ENCODE results near the gene GABRB1.
"Not testable (repeated sequence)": the region's sequence is repeated elsewhere in the genome, so short reads cannot be mapped to it uniquely, and the experiment has no call there.

GABRB1 gene

DNA sequence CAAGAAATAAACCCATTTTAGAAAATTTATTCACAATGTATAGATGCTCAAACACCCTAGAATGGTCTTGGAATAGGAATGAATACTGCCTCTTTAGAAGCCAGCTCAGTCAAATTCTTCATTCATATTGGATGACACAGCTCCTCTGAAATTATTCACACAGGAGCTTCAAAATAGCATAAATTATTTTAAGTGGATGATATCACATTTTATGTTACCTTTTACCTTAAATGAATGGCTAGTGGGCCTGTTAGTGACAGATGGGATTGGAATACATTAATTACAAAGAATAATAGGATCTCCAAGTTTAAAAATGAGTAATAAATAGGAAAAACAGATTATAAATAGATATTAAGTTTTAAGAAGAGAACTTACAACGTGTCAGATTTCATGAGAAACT, 184.4 kb downstream of the GABRB1 start:
- DNase-seq: no peak

- no peak for DNase-seq
Observed at GRCh38 chr4:47217291-47217690, 185.9 kb downstream of the GABRB1 start.

DNA sequence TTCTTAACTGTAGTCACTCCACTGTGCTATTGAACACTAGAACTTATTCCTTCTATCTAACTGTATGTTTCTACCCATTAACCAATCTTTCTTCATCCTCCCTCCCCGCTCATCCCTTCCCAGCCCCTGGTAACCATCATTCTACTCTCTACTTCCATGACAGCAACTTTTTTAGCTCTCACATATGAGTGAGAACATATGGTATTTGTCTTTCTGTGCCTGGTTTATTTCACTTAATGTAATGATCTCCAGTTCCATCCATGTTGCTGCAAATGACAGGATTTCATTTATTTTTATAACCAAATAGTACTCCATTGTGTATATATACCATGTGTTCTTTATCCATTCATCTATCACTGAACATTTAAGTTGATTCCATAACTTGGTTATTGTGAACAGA, 186.5 kb downstream of the GABRB1 start:
- no peak for DNase-seq

DNA sequence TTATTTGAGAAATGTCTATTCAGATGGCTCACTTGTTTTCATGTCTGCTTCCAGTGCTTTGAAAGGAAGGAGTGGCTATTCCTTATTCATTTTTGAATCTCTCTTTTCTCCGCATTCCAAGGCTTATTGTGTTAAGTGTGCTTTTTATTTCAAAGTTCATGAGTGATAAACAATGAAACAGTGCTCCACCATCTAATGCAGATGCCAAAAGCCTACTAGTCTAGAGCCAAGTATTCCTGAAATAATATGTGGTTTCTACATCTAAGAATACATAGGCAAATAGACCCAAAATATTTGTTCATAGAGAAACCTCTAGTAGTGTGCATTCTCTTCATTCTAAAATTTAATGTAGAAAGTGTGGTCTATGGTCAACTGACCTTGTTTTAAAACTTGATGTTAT, 187.3 kb downstream of the GABRB1 start:
- no peak for DNase-seq

- no peak for DNase-seq
Observed at GRCh38 chr4:47219586-47219985, 188.2 kb downstream of the GABRB1 start.

- no peak for DNase-seq
Observed at GRCh38 chr4:47221721-47222120, 190.4 kb downstream of the GABRB1 start.

GRCh38 chr4:47222276-47222675, 190.9 kb downstream of the GABRB1 start:
- no peak for DNase-seq

GRCh38 chr4:47224361-47224760, 193.0 kb downstream of the GABRB1 start:
- DNase-seq: no peak

GRCh38 chr4:47235721-47236120, 204.4 kb downstream of the GABRB1 start:
- DNase-seq: no peak

- no peak for DNase-seq
Observed at GRCh38 chr4:47238667-47239066, 207.3 kb downstream of the GABRB1 start.

DNA sequence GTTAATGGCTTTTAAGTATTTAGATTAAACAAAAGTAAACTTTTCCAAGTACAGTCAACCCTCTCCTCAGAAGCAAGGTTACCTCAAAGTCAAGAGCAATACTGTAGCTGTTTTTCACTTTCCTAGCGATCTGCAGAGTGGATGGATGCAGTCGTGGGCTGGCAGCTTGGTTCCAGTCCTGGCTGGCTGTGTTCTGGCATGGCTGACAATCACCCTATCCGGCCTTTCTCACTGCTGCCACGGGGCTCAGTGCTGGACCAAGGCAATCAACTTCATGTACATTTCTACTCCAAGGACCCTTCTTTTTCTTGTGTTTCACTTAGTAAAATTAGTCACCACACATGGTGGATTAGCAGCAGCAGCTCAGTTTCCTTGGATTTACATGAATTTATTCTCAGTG, 208.3 kb downstream of the GABRB1 start:
- DNase-seq: no peak

- DNase-seq: no peak
Observed at GRCh38 chr4:47251348-47252135, 220.2 kb downstream of the GABRB1 start.

DNA sequence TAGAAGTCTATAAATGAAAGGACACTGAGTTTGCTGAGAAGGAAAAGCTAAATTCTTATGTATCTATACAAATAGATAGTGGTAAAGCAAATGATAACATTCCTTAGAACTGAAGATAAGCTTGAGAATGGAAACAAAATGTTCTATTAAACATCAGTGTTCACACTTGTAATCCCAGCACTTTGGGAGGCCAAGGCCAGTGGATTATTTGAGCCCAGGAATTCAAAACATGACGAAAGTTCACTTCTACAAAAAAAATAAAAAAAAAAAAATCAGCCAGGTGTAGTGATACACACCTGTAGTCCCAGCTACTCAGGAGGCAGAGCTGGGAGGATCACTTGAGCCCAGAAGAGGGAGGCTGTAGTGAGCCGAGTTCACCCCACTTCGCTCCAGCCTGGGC, 232.4 kb downstream of the GABRB1 start:
- DNase-seq: no peak

GRCh38 chr4:47270201-47270888, 239.0 kb downstream of the GABRB1 start:
- DNase-seq: no peak

DNA sequence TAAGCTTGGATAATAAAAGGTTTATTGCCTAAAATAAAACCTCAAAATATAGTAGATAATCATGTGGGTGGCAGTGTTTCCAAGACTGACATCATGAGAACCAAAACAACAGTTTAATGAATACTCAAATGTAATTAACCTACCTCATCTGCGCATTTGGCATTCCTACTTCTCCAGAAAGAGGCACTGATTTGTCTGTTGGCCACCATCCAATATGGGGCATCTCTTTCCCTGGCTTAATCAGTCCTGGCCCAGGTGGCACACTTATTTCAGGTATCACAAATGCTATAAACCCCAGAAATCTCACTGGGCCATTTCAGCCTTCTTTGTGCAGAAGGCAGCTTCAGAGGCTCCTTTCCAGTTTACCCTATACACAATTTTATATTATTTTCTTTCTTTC, 239.9 kb downstream of the GABRB1 start:
- DNase-seq: no peak

DNA sequence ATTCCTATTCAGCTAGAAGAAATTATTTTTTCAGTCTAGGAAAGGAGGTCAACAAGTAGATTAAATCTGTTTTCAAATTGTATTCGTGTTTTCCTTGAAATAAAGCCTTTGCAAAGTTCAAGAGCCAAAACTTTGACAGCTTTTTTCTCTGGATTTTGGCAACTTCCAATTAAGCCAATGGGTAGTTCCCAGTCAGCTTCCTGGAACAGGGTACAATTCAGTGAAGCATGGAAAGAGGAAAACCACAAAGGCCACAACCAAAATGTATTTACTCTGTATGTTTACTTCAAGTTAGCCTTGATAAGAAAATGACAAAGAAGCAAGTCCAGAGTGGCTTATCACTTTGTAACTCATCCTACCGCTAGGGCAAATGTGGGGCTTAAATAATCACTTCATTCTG, 243.5 kb downstream of the GABRB1 start:
- no peak for DNase-seq

DNA sequence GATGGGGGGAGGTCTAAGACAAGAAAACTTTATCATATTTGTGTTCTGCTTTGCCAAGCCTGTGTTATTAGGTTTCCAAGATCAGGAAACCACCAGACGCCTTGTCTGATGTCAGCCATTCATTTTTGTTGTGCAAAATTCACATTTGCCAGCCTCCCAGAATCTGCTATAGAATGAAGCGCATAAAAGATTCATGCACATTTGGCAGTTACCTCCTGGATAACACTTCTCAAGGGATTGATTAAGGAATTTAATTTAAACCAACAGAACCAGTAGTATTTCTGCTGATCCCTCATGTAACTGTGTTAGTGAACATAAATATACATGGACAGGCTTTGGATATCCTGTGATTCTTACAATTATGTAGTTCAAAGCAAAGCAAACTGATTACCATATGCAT, 244.2 kb downstream of the GABRB1 start:
- DNase-seq: no peak

DNA sequence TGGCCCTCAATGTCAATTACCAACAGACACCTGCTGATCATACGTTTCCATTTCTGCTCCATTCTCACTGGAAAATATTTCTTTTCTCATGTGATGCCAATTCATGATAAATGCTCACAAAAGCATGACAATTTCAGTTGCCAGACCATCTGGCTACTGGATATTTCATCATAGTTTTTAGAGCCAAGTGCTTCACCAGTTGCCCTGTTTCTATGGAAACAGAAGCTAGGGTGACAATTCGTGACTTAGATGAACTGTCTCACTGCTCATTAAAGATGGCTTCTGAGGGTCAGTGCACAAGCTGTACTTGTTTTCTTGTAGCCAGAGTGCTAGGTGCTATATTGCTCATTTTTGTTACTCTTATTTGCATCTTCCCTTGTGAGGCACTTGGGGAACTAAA, 247.3 kb downstream of the GABRB1 start:
- DNase-seq: no peak

DNA sequence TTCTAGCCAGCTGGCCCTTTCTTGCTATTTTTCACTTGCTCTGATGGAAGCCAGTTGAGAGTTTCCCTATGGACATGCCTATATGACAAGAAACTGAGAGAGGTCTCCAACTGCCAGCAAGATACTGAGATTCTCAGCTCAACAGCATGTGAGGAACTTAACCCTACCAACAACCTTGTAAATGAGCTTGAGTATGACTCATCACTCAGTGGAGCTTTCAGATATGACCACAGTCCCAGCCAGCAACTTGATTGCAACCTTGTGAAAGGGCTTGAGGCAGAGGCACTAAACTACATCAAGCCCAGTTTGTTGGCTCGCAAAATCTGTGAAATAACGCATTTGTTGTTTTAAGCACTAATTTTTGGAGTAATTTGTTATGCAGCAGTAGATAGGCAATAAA, 256.4 kb downstream of the GABRB1 start:
- DNase-seq: no peak

DNA sequence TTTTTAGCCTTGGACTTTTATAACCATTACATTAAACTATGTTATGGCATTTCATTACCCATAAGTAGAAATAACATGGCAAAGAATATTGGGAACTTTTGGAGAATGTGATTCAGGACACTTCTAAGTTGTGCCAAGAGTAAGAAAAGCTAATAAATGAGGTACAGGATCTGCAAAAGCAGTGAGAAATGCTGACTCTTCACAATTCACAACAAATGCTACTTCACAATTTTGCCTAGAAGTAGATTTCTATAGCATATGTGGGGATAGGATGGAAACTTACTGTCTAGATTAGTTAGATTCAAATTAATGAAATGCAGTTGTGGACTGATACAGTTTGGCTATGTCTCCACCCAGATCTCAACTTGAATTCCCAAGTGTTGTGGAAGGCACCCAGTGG, 258.4 kb downstream of the GABRB1 start:
- DNase-seq: no peak

- not testable (repeated sequence) for DNase-seq
Observed at GRCh38 chr4:47290873-47291272, 259.5 kb downstream of the GABRB1 start.

DNA sequence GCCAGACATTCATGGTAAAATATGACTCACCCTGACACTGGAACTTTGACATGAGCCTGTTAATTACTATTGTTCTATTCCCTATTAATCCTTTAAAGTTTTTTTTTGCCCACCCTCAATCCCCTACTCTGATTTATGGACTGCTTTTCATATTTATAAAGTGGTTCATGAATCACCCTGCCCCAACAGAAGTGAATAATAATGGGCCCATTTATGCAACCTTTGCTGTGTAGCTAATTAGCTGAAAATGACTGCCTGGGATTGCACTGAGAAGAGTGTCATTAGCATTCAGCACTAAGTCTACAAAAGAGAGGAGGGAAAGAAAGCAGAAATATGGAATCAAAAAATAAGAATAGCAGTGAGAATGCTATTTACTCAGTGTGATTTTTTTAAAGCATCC, 277.8 kb downstream of the GABRB1 start:
- no peak for DNase-seq

DNA sequence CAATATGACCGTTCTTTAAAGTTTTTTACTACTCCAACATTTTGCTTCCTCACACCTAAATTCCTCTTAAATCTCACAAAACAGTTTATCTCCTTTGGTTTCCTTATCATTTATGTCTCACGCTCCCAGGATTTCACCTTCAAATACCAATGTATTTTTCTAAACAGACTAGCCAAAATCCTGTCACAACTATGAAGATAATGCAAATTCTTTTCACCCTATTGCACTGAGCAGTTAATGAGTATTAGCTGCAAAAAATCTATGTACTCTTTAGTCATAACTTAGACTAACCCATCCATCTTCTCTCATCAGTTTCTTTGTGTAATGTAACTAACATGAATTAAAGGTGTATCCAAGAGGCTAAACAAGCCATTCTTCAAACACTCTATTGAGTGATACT, 280.8 kb downstream of the GABRB1 start:
- DNase-seq: no peak

GRCh38 chr4:47313384-47313783, 282.0 kb downstream of the GABRB1 start:
- DNase-seq: no peak

DNA sequence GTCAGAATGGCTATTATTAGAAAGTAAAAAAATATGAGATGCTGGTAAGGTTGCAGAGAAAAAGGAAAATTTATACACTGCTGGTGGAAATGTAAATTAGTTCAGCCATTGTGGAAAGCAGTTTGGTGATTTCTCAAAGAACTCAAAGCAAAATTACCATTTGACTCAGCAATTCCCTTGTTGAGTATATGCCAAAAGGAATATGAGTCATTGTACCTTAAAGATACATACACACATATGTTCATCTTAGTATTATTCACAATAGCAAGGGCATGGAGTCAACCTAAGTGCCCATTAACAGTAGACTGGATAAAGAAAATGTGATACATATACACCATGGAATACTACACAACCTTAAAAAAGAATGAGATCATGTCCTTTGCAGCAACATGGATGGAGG, 284.0 kb downstream of the GABRB1 start:
- no peak for DNase-seq
